Sigmoid colon (tissue), 3 donors: Measurements from ENCODE around the gene SMIM20.

Source experiments
- CTCF ChIP-seq, 4 experiments: fragments of 450-650 bp in 3 of 4; fragments of 200-600 bp in 1 of 4; IDR thresholded peaks; one replicate each; pipeline ENCODE4 v1.5.1; 2016 to 2019; ENCODE audit warnings: antibody characterized with exemption in 4 of 4, mild to moderate bottlenecking in 3 of 4, moderate library complexity in 2 of 4
- POLR2A ChIP-seq, 2 donors: fragments of 450-650 bp; IDR thresholded peaks; one replicate each; pipeline ENCODE4 v1.6.1; 2016; ENCODE audit warnings: antibody characterized with exemption in 2 of 2, mild to moderate bottlenecking in 2 of 2, moderate library complexity in 2 of 2

- TF ChIP-seq CTCF (IDR thresholded peaks at IDR 0.05) (no peak), POLR2A (IDR thresholded peaks at IDR 0.05) (no peak)
These were observed 64.3 kb downstream of the SMIM20 start for GRCh38 chr4:25978327-25978726.
